Measurements from ENCODE around the gene TMEM106A. TPM values are rescaled to one million over a fixed set of nuclear protein-coding genes. Genes with fewer than 3 reads are reported as not detected.
"Not testable (repeated sequence)": the region's sequence is repeated elsewhere in the genome, so short reads cannot be mapped to it uniquely, and the experiment has no call there.

The TMEM106A gene
- total RNA-seq (0.77 and 1.5 TPM in 2 replicates), polyA plus RNA-seq (6.7 and 9.3 TPM in 2 replicates), polyA minus RNA-seq (ENCODE audit: low replicate concordance) (16.3 and 19.3 TPM in 2 replicates)
- 4.5 and 6.4 TPM in 2 replicates for polyA plus RNA-seq (2012)

- TF ChIP-seq CTCF (conservative IDR thresholded peaks at IDR 0.05 in 1 of 2, IDR thresholded peaks at IDR 0.05 in 1 of 2; ENCODE audit: low read depth in 1 of 2, low read length in 2 of 2) (peak; percentile 31 to 42), EZH2 (IDR thresholded peaks at IDR 0.05; ENCODE audit: low read length, missing control alignments) (no peak)
- Histone ChIP-seq H4K20me1 (ENCODE audit: control insufficient read depth, extremely low read depth, insufficient read depth, low read length) (no peaks in the 10 kb centered on the region), H3K4me2 (ENCODE audit: extremely low read depth, insufficient read depth, low read length) (peak within 1 kb of the TSS; percentile 88), H3K4me3 (replicated peaks in 1 of 4; ENCODE audit: control extremely low read depth in 1 of 4, insufficient read depth in 1 of 4, low read depth in 3 of 4, low read length in 4 of 4) (peak within 1 kb of the TSS; percentile 58 to 78 (median 66)), H3K9ac (ENCODE audit: insufficient read depth, low read length) (peak within 1 kb of the TSS; percentile 58), H3K4me1 (ENCODE audit: control insufficient read depth, extremely low read depth, insufficient read depth, low read length) (peaks cover 6% of the 10 kb centered on the region), H3K27me3 (ENCODE audit: control insufficient read depth, insufficient read depth, low read length) (no peaks in the 10 kb centered on the region), H3K79me2 (ENCODE audit: control insufficient read depth, insufficient read depth, low read length) (no peaks in the 10 kb centered on the region), H3K9me3 (ENCODE audit: control insufficient read depth, insufficient read depth, low read depth, low read length) (no peaks in the 10 kb centered on the region), H2AFZ (ENCODE audit: low read length) (peak within 1 kb of the TSS; percentile 58), H3K36me3 (ENCODE audit: control insufficient read depth, insufficient read depth, low read length) (peaks cover 11% of the 10 kb centered on the region), H3K27ac (ENCODE audit: insufficient read depth, low read length) (peak within 1 kb of the TSS; percentile 64)
- DNase-seq (ENCODE audit: low read depth in 2 of 2) = peak; percentile 84 to 86
These were observed at the start of gene TMEM106A for GRCh38 chr17:43211480-43212402. TMEM106A (plus strand) TSS chr17:43211875; CDS start chr17:43213042, 1,167 bp downstream.

GRCh38 chr17:43165971-43166370 lies 45.7 kb upstream of the TMEM106A start:
- DNase-seq (ENCODE audit: low read depth in 2 of 2); H3K27ac ChIP-seq (ENCODE audit: insufficient read depth, low read length); H4K20me1 ChIP-seq (ENCODE audit: control insufficient read depth, extremely low read depth, insufficient read depth, low read length); H3K4me1 ChIP-seq (ENCODE audit: control insufficient read depth, extremely low read depth, insufficient read depth, low read length); H3K79me2 ChIP-seq (ENCODE audit: control insufficient read depth, insufficient read depth, low read length); H3K9ac ChIP-seq (ENCODE audit: insufficient read depth, low read length); H3K27me3 ChIP-seq (ENCODE audit: control insufficient read depth, insufficient read depth, low read length); H2AFZ ChIP-seq (ENCODE audit: low read length); H3K36me3 ChIP-seq (ENCODE audit: control insufficient read depth, insufficient read depth, low read length); H3K4me3 ChIP-seq (replicated peaks in 1 of 4; ENCODE audit: control extremely low read depth in 1 of 4, insufficient read depth in 1 of 4, low read depth in 3 of 4, low read length in 4 of 4); H3K9me3 ChIP-seq (ENCODE audit: control insufficient read depth, insufficient read depth, low read depth, low read length); H3K4me2 ChIP-seq (ENCODE audit: extremely low read depth, insufficient read depth, low read length): not testable (repeated sequence)

- Histone ChIP-seq H2AFZ (ENCODE audit: low read length) (peak overlapping the region; percentile 44), H3K4me2 (ENCODE audit: extremely low read depth, insufficient read depth, low read length) (peak overlapping the region; percentile 80), H3K27me3 (ENCODE audit: control insufficient read depth, insufficient read depth, low read length) (no peaks in the 10 kb centered on the region), H4K20me1 (ENCODE audit: control insufficient read depth, extremely low read depth, insufficient read depth, low read length) (no peaks in the 10 kb centered on the region), H3K9ac (ENCODE audit: insufficient read depth, low read length) (peak overlapping the region; percentile 74), H3K79me2 (ENCODE audit: control insufficient read depth, insufficient read depth, low read length) (peaks cover 14% of the 10 kb centered on the region), H3K9me3 (ENCODE audit: control insufficient read depth, insufficient read depth, low read depth, low read length) (no peaks in the 10 kb centered on the region), H3K4me1 (ENCODE audit: control insufficient read depth, extremely low read depth, insufficient read depth, low read length) (peaks cover 2% of the 10 kb centered on the region), H3K4me3 (replicated peaks in 1 of 4; ENCODE audit: control extremely low read depth in 1 of 4, insufficient read depth in 1 of 4, low read depth in 3 of 4, low read length in 4 of 4) (peak overlapping the region; percentile 56 to 94 (median 81)), H3K27ac (ENCODE audit: insufficient read depth, low read length) (peak overlapping the region; percentile 99), H3K36me3 (ENCODE audit: control insufficient read depth, insufficient read depth, low read length) (no peaks in the 10 kb centered on the region)
- TF ChIP-seq CTCF (conservative IDR thresholded peaks at IDR 0.05 in 1 of 2, IDR thresholded peaks at IDR 0.05 in 1 of 2; ENCODE audit: low read depth in 1 of 2, low read length in 2 of 2) = no peak
- DNase-seq (ENCODE audit: low read depth in 2 of 2) = peak; percentile 0 to 63
These were observed 42.0 kb upstream of the TMEM106A start for GRCh38 chr17:43169561-43170139.

All from fibroblast of lung (primary cell).